ENCODE results near the gene FSTL5. TPM values are rescaled to one million over a fixed set of nuclear protein-coding genes. Genes with fewer than 3 reads are reported as not detected.

FSTL5 gene
- total RNA-seq, 4 donors from 2014 or later, result not detected

GRCh38 chr4:161952382-161952781 lies 211.4 kb downstream of the FSTL5 start:
- Histone ChIP-seq H3K4me1 (no peaks in the 10 kb centered on the region), H3K9me3 (peaks cover 0 to 11% (median 0%) of the 10 kb centered on the region in 3 donors), H3K27me3 (no peaks in the 10 kb centered on the region), H3K27ac (no peak overlapping the region), H3K4me3 (no peak overlapping the region), H3K36me3 (no peaks in the 10 kb centered on the region)
- TF ChIP-seq CTCF (IDR thresholded peaks at IDR 0.05) (no peak), POLR2A (IDR thresholded peaks at IDR 0.05) (no peak)
- intact Hi-C loops (cut with DNase I), result no loop called here
- WGBS, 2 donors, result 28 to 51% methylated on average over 2 of the region's 2 CpGs
- DNase-seq, result no peak

- Histone ChIP-seq H3K9me3 (peaks cover 0 to 11% (median 0%) of the 10 kb centered on the region in 3 donors), H3K27me3 (no peaks in the 10 kb centered on the region), H3K36me3 (no peaks in the 10 kb centered on the region), H3K4me1 (no peaks in the 10 kb centered on the region), H3K27ac (no peak overlapping the region), H3K4me3 (no peak overlapping the region)
- intact Hi-C loops (cut with DNase I), result no loop called here
- 69 to 75% methylated on average over 4 of the region's 4 CpGs for WGBS, 2 donors
- no peak for DNase-seq
- TF ChIP-seq POLR2A (IDR thresholded peaks at IDR 0.05), result no peak
- no peak for TF ChIP-seq CTCF (IDR thresholded peaks at IDR 0.05)
Measured at GRCh38 chr4:161949946-161950725, 213.7 kb downstream of the FSTL5 start.

DNA sequence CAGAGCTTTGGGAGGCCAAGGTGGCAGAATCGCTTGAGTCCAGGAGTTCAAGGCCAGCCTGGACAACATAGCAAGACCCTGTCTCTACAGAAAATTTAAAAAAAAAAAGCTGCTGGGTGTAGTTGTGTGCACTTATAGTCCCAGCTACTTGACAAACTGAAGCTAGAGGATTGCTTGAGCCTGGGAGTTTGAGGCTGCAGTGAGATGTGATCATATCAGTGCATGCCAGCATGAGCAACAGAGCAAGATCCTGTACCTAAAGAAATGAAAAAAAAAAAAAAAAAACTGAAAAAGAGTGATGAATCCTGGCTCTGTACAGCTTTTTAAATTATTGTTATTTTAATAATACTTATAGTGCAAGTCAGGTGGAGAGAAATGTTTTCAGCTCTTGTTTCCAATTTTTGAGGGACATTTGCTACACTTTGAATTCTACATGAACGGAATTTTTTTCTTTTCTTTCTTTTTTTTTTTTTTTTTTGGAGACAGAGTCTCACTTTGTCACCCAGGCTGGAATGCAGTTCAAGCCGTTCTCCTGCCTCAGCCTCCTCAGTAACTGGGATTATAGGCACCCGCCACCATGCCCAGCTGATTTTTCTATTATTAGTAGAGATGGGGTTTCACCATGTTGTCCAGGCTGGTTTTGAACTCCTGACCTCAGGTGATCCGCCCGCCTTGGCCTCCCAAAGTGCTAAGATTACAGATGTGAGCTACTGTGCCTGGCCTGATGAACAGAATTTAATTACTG lies 215.6 kb downstream of the FSTL5 start:
- no peak for DNase-seq
- H3K4me1 ChIP-seq, result no peaks in the 10 kb centered on the region
- no peak overlapping the region for H3K27ac ChIP-seq
- intact Hi-C loops (cut with DNase I), result no loop called here
- no peak for TF ChIP-seq CTCF (IDR thresholded peaks at IDR 0.05)
- TF ChIP-seq POLR2A (IDR thresholded peaks at IDR 0.05), result no peak
- H3K9me3 ChIP-seq, result peaks cover 0 to 11% (median 0%) of the 10 kb centered on the region in 3 donors
- H3K4me3 ChIP-seq, result no peak overlapping the region
- H3K27me3 ChIP-seq, result no peaks in the 10 kb centered on the region
- 77 to 83% methylated on average over 6 of the region's 6 CpGs for WGBS, 2 donors
- no peaks in the 10 kb centered on the region for H3K36me3 ChIP-seq

DNA sequence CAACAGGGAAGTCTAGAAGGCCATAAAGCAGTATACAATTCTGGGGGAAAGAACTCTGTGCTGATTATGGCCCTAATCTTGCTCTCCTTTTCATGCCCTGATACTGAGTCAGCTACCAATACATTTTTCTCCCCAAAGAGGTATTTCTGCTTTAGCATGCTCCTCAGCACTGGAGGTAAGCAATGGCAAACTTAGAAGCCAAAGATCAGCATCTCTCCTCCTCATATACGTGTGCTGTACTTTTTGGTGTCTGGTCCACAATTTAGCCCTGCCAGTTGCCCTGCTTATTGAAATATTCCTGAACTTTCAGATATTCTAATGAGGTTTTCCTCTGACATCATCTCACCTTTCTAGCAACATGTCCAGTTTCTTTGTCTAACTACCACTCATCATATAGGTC lies 226.2 kb downstream of the FSTL5 start:
- Histone ChIP-seq H3K9me3 (no peaks in the 10 kb centered on the region), H3K27ac (no peak overlapping the region), H3K4me3 (no peak overlapping the region), H3K27me3 (no peaks in the 10 kb centered on the region), H3K4me1 (no peaks in the 10 kb centered on the region), H3K36me3 (no peaks in the 10 kb centered on the region)
- TF ChIP-seq CTCF (IDR thresholded peaks at IDR 0.05) (no peak), POLR2A (IDR thresholded peaks at IDR 0.05) (no peak)
- no peak for DNase-seq
- 65 to 69% methylated on average over 1 of the region's 1 CpG for WGBS, 2 donors
- intact Hi-C loops (cut with DNase I), result no loop called here

Measured in esophagus squamous epithelium (tissue), 5 donors.